ENCODE results near the gene SLC22A23.

The SLC22A23 gene

DNA sequence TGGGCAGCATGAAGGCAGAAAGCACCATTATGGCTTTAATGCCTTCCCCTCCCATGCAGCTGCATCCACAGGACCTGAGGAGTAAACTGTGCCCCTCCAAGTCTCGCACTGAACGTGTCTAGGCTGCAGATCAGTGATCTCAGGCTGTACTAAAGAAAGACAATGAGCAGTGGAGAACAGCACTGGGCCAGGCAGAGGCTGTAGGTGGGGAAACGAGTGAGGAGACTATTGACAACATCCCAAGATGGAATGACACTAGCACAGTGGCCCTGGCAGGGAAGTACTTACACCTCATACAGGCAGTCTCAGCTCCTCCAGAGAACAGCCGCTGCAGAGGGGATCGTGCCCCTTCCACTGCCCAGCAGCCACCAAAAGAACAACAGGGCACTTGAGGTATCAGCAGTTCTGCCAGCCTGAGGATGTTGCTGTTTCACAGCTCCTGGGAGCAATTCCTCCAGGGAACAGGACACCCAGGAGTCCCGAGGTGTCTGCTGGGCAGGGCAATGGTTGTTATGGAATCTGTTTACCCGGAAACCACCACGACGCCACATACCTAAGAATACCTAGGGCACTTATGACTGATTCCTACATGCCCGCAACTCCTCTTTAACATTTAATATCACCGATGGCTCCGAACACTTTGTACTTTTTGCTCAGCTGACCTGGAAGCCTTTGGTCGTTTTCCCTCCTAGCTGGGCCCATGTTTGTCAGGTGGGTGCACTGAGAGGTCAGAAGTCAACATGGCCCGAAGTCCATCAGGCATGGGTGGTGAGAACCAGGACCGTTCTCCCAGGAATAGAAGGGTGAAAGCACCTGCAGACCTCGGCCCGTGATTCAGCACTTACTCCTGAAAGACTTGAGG is 79.1 kb downstream of the SLC22A23 start:
- TF ChIP-seq L3MBTL2 (conservative IDR thresholded peaks at IDR 0.05) = no peak
- no peak for TF ChIP-seq BHLHE40 (IDR thresholded peaks at IDR 0.05; ENCODE audit: borderline replicate concordance)
- no peak for TF ChIP-seq HDGF (IDR thresholded peaks at IDR 0.05; ENCODE audit: borderline replicate concordance)
- TF ChIP-seq SP1 (IDR thresholded peaks at IDR 0.05) = no peak
- TF ChIP-seq FOXA1 (IDR thresholded peaks at IDR 0.05) = no peak
- TF ChIP-seq ARNT (IDR thresholded peaks at IDR 0.05) = no peak
- no peak for TF ChIP-seq FOXM1 (IDR thresholded peaks at IDR 0.05; ENCODE audit: borderline replicate concordance)
- TF ChIP-seq NFRKB (IDR thresholded peaks at IDR 0.05) = no peak
- no peak for TF ChIP-seq CTBP1 (IDR thresholded peaks at IDR 0.05; ENCODE audit: borderline replicate concordance)
- TF ChIP-seq ELF4 (IDR thresholded peaks at IDR 0.05) = no peak
- TF ChIP-seq TARDBP (IDR thresholded peaks at IDR 0.05) = no peak
- TF ChIP-seq, protein P1, sequence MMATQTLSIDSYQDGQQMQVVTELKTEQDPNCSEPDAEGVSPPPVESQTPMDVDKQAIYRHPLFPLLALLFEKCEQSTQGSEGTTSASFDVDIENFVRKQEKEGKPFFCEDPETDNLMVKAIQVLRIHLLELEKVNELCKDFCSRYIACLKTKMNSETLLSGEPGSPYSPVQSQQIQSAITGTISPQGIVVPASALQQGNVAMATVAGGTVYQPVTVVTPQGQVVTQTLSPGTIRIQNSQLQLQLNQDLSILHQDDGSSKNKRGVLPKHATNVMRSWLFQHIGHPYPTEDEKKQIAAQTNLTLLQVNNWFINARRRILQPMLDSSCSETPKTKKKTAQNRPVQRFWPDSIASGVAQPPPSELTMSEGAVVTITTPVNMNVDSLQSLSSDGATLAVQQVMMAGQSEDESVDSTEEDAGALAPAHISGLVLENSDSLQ (IDR thresholded peaks at IDR 0.05) = no peak
- TF ChIP-seq ZNF384 (IDR thresholded peaks at IDR 0.05) = no peak
- no peak for TF ChIP-seq FOXK2 (IDR thresholded peaks at IDR 0.05)
- TF ChIP-seq LEF1 (IDR thresholded peaks at IDR 0.05; ENCODE audit: borderline replicate concordance) = no peak
- POLR2A ChIA-PET = no interaction called here
- no peak for DNase-seq (ENCODE audit: extremely low spot score)
- CTCF ChIA-PET = interaction anchor here (0.7 kb wide), 1 partner anchor 47 kb away, joined by 3 read pairs; no protein-coding TSS in a partner anchor

DNA sequence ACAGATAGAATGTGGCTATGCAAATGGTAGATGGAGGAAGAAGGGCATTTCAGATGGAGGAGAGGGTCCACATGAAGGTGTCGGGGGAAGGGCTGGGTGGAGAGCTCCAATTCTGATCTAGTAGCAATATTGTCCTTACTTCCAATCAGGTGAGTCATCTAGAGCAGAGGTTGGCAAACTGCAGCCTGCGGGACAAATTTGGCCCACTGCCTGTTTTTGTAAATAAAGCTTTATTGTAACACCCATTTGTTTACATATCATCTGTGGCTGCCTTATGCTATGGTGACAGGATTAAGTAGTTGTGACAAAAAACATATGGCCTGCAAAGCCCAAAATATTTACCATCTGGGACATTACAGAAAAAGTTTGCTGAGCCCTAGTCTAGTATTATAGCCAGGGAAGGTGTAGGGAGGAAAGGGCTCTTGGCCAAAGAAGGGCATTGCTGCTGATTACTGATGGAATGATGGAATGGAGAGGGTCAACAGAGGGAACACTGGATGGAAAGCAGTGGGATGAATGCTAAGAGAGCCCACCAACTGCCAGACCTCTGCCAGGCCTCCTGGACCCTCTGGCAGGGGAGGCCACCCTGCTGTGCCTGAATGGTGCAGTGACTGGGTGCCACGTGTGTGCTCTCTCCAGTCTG is 79.8 kb downstream of the SLC22A23 start:
- TF ChIP-seq CTBP1 (IDR thresholded peaks at IDR 0.05; ENCODE audit: borderline replicate concordance) = no peak
- no peak for TF ChIP-seq TARDBP (IDR thresholded peaks at IDR 0.05)
- TF ChIP-seq, protein P1 (IDR thresholded peaks at IDR 0.05) = no peak
- no peak for TF ChIP-seq ARNT (IDR thresholded peaks at IDR 0.05)
- no peak for TF ChIP-seq SP1 (IDR thresholded peaks at IDR 0.05)
- TF ChIP-seq L3MBTL2 (conservative IDR thresholded peaks at IDR 0.05) = no peak
- no peak for TF ChIP-seq ZNF384 (IDR thresholded peaks at IDR 0.05)
- no peak for TF ChIP-seq FOXM1 (IDR thresholded peaks at IDR 0.05; ENCODE audit: borderline replicate concordance)
- no peak for TF ChIP-seq FOXA1 (IDR thresholded peaks at IDR 0.05)
- no peak for TF ChIP-seq HDGF (IDR thresholded peaks at IDR 0.05; ENCODE audit: borderline replicate concordance)
- TF ChIP-seq NFRKB (IDR thresholded peaks at IDR 0.05) = no peak
- TF ChIP-seq BHLHE40 (IDR thresholded peaks at IDR 0.05; ENCODE audit: borderline replicate concordance) = no peak
- TF ChIP-seq LEF1 (IDR thresholded peaks at IDR 0.05; ENCODE audit: borderline replicate concordance) = no peak
- no peak for TF ChIP-seq FOXK2 (IDR thresholded peaks at IDR 0.05)
- TF ChIP-seq ELF4 (IDR thresholded peaks at IDR 0.05) = no peak
- no peak for TF ChIP-seq SUZ12 (IDR thresholded peaks at IDR 0.05)
- POLR2A ChIA-PET = no interaction called here
- no peak for DNase-seq (ENCODE audit: extremely low spot score)
- CTCF ChIA-PET = interaction anchor here (0.7 kb wide), 2 partner anchors 46 to 472 kb away, joined by 3 read pairs; partner anchors contain the start of gene FAM50B

DNA sequence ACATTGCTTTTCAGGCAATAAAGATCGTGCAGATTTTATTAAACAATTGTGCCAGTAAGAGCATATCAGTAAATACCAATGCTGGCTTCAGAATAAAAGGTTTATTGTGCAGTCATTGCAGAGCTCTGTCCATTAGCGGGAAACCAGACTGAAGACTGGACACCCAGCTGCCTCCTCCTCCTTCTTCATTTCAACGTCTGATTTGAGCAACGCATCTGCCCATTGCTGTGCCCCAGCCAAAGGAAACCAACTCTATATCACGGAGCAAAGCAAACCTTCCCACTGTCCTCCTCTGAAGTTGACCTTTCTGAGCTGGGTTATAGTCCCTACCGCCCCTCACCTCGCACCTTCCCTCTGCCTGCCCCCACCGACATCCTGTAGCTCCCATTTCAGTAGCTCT is 80.8 kb downstream of the SLC22A23 start:
- TF ChIP-seq ELF4 (IDR thresholded peaks at IDR 0.05) = no peak
- no peak for TF ChIP-seq LEF1 (IDR thresholded peaks at IDR 0.05; ENCODE audit: borderline replicate concordance)
- ChIA-PET POLR2A (no interaction called here), CTCF (no interaction called here)
- DNase-seq (ENCODE audit: extremely low spot score) = no peak

DNA sequence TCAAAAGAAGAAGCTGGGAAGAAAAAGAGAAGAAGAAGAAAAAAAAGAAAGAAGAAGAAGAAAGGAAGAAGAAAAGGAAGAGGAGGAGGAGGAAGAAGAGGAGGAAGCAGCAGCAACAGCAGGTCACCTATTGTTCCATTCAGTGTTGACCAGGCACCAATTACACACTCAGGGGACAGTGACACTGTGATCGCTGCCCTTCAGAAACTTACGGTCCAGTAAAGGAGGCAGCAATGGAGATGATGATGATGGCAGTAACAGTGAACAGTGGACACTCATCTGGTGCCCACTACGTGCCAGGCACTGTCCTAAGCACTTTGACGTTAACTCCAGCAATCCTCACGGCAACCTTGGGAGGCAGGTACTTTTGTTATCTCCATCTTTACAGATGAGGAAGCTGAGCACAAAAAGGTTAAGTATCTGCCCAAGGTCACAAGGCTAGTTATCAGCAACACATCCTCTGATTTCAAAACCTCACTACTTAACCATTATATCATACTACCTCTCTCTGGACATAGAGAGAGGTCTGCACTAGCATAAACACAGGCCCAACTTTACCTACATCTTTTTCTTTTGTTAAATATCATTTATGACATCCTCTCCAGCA is 83.2 kb downstream of the SLC22A23 start:
- ChIA-PET POLR2A (no interaction called here), CTCF (no interaction called here)
- DNase-seq (ENCODE audit: extremely low spot score) = no peak
- TF ChIP-seq TARDBP (IDR thresholded peaks at IDR 0.05) = no peak
- no peak for TF ChIP-seq BHLHE40 (IDR thresholded peaks at IDR 0.05; ENCODE audit: borderline replicate concordance)
- TF ChIP-seq L3MBTL2 (conservative IDR thresholded peaks at IDR 0.05) = no peak

DNA sequence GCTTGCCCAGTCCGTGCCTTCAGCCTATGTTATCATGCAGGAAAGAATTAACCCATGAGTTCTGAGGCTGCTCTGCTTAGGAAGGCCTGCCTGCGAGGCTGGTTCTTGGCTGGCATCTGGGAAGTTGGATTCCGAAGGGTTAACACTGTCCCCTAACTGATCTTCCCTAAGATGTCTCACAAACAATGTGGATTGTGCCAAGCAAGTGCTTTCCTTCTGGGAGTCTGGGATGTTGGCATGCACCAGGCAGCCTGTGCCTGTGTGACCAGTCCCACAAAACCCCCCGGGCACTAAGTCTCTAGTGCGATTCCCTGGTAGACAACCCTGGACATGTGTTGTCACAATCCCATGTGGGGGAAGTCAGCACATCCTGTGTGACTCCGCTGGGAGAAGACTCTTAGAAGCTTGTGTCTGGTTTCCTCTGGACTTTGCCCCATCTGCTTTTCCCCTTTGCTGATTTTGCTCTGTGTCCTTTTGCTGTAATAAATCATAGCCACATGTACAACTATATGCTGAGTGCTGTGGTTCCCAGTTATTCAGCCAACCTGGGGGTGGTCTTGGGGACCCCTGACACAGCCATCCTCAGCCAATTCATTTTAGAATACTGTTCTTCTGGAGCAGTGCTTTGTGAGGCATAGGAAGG is 83.8 kb downstream of the SLC22A23 start:
- TF ChIP-seq ELF4 (IDR thresholded peaks at IDR 0.05) (no peak), SP1 (IDR thresholded peaks at IDR 0.05) (no peak), FOXM1 (IDR thresholded peaks at IDR 0.05; ENCODE audit: borderline replicate concordance) (no peak), TARDBP (IDR thresholded peaks at IDR 0.05) (no peak), FOXA1 (IDR thresholded peaks at IDR 0.05) (no peak), HDGF (IDR thresholded peaks at IDR 0.05; ENCODE audit: borderline replicate concordance) (no peak)
- TF ChIP-seq, protein P1 (IDR thresholded peaks at IDR 0.05) = no peak
- CTCF ChIA-PET = interaction anchor here (1.3 kb wide), 1 partner anchor 15 kb away, joined by 3 read pairs; no protein-coding TSS in a partner anchor

More for the DNA sequence above, 83.8 kb downstream of the SLC22A23 start:
- DNase-seq (ENCODE audit: extremely low spot score) = no peak
- POLR2A ChIA-PET = no interaction called here

Measured in HEK293T (cell line).